Panc1 (cell line): ENCODE results near the gene SLITRK1. TPM values are rescaled to one million over a fixed set of nuclear protein-coding genes. Genes with fewer than 3 reads are reported as not detected.

Experiments
- ATAC-seq: fragments of 200-7000 bp; cut with Tn5 transposase; 2 replicates; pipeline ENCODE4 v1.9.1; 2020; ENCODE audit warnings: mild to moderate bottlenecking, moderate library complexity
- BruUV-seq: library from RNA; stranded (reverse); fragments of 400-500 nt; replicated peaks from 2 replicates; lab custom pipeline; 2021; lab: Mats Ljungman, UMichigan
- CTCF ChIA-PET: fragments of 300-600 bp; sonication (Branson Sonifier 250); formaldehyde crosslinking; loops from one replicate; lab custom pipeline; 2022; ENCODE audit warnings: antibody characterized with exemption; lab: Charles Lee
- POLR2A ChIA-PET: fragments of 300-600 bp; sonication (Branson Sonifier 250); formaldehyde crosslinking; loops from one replicate; lab custom pipeline; 2022; ENCODE audit warnings: antibody characterized with exemption; lab: Charles Lee
- DNase-seq: peaks from one replicate; pipeline ENCODE4 v3.0.0-alpha.2; 2010; ENCODE audit warnings: low read depth, low spot score
- H3K27ac ChIP-seq: 2 replicates; pipeline ENCODE4 v1.5.1; 2011; ENCODE audit warnings: mild to moderate bottlenecking, low read length, inconsistent platforms
- H3K27me3 ChIP-seq: fragments of 200-500 bp; sonication (Bioruptor generic); 2 replicates; pipeline ENCODE4 v1.6.0; 2014; ENCODE audit warnings: low read length, inconsistent platforms; ENCODE audit not compliant: control insufficient read depth, insufficient read depth
- H3K36me3 ChIP-seq: fragments of 200-500 bp; sonication (Bioruptor generic); 2 replicates; pipeline ENCODE4 v1.5.1; 2014; ENCODE audit warnings: inconsistent platforms, mild to moderate bottlenecking, low read length, moderate library complexity; ENCODE audit not compliant: control insufficient read depth, insufficient read depth
- H3K4me1 ChIP-seq: 2 replicates; pipeline ENCODE4 v1.5.1; 2011; ENCODE audit warnings: inconsistent platforms, mild to moderate bottlenecking, low read length, moderate library complexity; ENCODE audit not compliant: control insufficient read depth, insufficient read depth
- H3K4me3 ChIP-seq, 2 experiments: 2 replicates each; pipeline ENCODE4 v1.5.1; 2011 to 2012; ENCODE audit warnings: low read depth in 2 of 2, low read length in 2 of 2, mild to moderate bottlenecking in 2 of 2, inconsistent platforms in 1 of 2, moderate library complexity in 1 of 2
- H3K9me3 ChIP-seq: fragments of 200-500 bp; sonication (Bioruptor generic); 2 replicates; pipeline ENCODE4 v1.5.1; 2014; ENCODE audit warnings: low read depth, mild to moderate bottlenecking, inconsistent platforms, low read length, moderate library complexity; ENCODE audit not compliant: control insufficient read depth, insufficient read depth
- CTCF ChIP-seq: fragments of 450-650 bp; IDR thresholded peaks from 2 replicates; pipeline ENCODE4 v1.5.1; 2017; ENCODE audit warnings: mild to moderate bottlenecking
- POLR2AphosphoS5 ChIP-seq: IDR thresholded peaks from 2 replicates; pipeline ENCODE4 v1.6.1; 2012; ENCODE audit warnings: mild to moderate bottlenecking, low read depth, low read length, moderate library complexity
- REST ChIP-seq, 2 experiments: IDR thresholded peaks; 2 replicates each; pipeline ENCODE4 v1.6.1; 2011 to 2012; ENCODE audit warnings: low read depth in 2 of 2, control low read depth in 1 of 2, low read length in 1 of 2, mild to moderate bottlenecking in 1 of 2, moderate library complexity in 1 of 2; ENCODE audit not compliant: insufficient read depth in 1 of 2
- SIN3A ChIP-seq: IDR thresholded peaks from 2 replicates; pipeline ENCODE4 v1.6.1; 2012; ENCODE audit warnings: low read depth, mild to moderate bottlenecking, low read length, moderate library complexity, borderline replicate concordance; ENCODE audit not compliant: insufficient read depth
- TCF7L2 ChIP-seq: IDR thresholded peaks from 2 replicates; pipeline ENCODE4 v1.6.1; 2011; ENCODE audit warnings: mild to moderate bottlenecking, low read depth, low read length, inconsistent platforms
- in situ Hi-C: cut with HindIII; loops from 2 replicates; pipeline ENCODE4 v1.10.0; 2016; ENCODE audit warnings: low sequenced_read_pairs, low pct_unique_long_range_greater_than_20kb
- intact Hi-C: fragments of 100-400 bp; cut with micrococcal nuclease; formaldehyde crosslinking; loops from one replicate; pipeline ENCODE4 v1.10.0; 2022; ENCODE audit not compliant: unreplicated experiment
- total RNA-seq: library from RNA; stranded (reverse); gene quantifications from one replicate; pipeline ENCODE4 v1.2.1, GENCODE V29; 2021; ENCODE audit not compliant: unreplicated experiment

Gene SLITRK1
- total RNA-seq, 1 experiment from 2014 or later = 0.08 TPM

- no TSS peak for BruUV-seq
- CTCF ChIA-PET = no interaction called here
- ATAC-seq (no peak), DNase-seq (no peak)
- 0 out of 2 replicates have a peak, but pooled peaks cover 2% of the 10 kb centered on the region for H3K27me3 ChIP-seq
- no peaks in the 10 kb centered on the region for H3K4me1 ChIP-seq
- no peak overlapping the region for H3K27ac ChIP-seq
- no peaks in the 10 kb centered on the region for H3K36me3 ChIP-seq
- POLR2A ChIA-PET = no interaction called here
- TF ChIP-seq SIN3A (no peak), TCF7L2 (no peak), POLR2AphosphoS5 (no peak), REST (IDR thresholded peaks at IDR 0.05; ENCODE audit: insufficient read depth in 1 of 2, low read depth in 2 of 2, low read length in 1 of 2) (no peak), CTCF (no peak)
- H3K4me3 ChIP-seq = peak overlapping the region; percentile 40 to 52
- H3K9me3 ChIP-seq = no peaks in the 10 kb centered on the region
- in situ Hi-C loops = no loop called here
- intact Hi-C loops = no loop called here
These were observed 1.8 kb downstream of the SLITRK1 start for GRCh38 chr13:83880275-83881139.

- Histone ChIP-seq H3K27me3 (0 out of 2 replicates have a peak, but pooled peaks cover 2% of the 10 kb centered on the region), H3K4me3 (no peak overlapping the region), H3K27ac (no peak overlapping the region), H3K36me3 (no peaks in the 10 kb centered on the region), H3K9me3 (no peaks in the 10 kb centered on the region), H3K4me1 (no peaks in the 10 kb centered on the region)
- ATAC-seq (no peak), DNase-seq (no peak)
- no TSS peak for BruUV-seq
- POLR2A ChIA-PET = no interaction called here
- CTCF ChIA-PET = no interaction called here
- intact Hi-C loops = no loop called here
- TF ChIP-seq POLR2AphosphoS5 = no peak
- TF ChIP-seq REST (IDR thresholded peaks at IDR 0.05; ENCODE audit: insufficient read depth in 1 of 2, low read depth in 2 of 2, low read length in 1 of 2) = no peak
- no peak for TF ChIP-seq TCF7L2
- TF ChIP-seq CTCF = no peak
- TF ChIP-seq SIN3A = no peak
- in situ Hi-C loops = no loop called here
These were observed 2.7 kb downstream of the SLITRK1 start for GRCh38 chr13:83879431-83880171.
